ENCODE data around the gene CCR5AS.
"Not testable (repeated sequence)": the region's sequence is repeated elsewhere in the genome, so short reads cannot be mapped to it uniquely, and the experiment has no call there.

The CCR5AS gene

DNA sequence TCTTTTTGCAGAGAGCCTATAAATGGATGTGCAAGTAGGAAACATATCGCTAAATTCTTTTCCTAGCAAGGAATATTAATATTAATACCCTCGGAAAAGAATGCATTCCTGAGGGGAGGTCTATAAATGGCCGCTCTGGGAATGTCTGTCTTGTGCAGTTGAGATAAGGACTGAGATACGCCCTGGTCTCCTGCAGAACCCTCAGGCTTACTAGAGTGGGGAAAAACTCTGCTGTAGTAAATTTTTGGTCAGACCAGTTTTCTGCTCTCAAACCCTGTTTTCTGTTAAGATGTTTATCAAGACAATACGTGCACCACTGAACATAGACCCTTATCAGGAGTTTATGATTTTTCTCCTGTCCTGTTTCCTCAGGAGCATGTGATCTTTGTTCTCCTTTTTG is 25.0 kb upstream of the CCR5AS start:
- H3K9ac ChIP-seq (replicated peaks in 1 of 4; ENCODE audit: extremely low read depth in 1 of 4, low read depth in 3 of 4, low read length in 3 of 4); H4K91ac ChIP-seq (replicated peaks; ENCODE audit: insufficient read length, low read length); FAIRE-seq; H3K18ac ChIP-seq (ENCODE audit: extremely low read depth, low read length); H2BK120ac ChIP-seq (replicated peaks; ENCODE audit: low read depth, low read length); H2BK20ac ChIP-seq (ENCODE audit: low read length); H3K23ac ChIP-seq (ENCODE audit: insufficient read length); H2AK5ac ChIP-seq (ENCODE audit: low read depth, low read length); H4K20me1 ChIP-seq (replicated peaks in 1 of 2; ENCODE audit: control insufficient read depth in 1 of 2, insufficient read depth in 2 of 2, low read length in 2 of 2); H3K27ac ChIP-seq (ENCODE audit: low read depth, low read length); H2BK5ac ChIP-seq (ENCODE audit: low read depth, low read length); H3K23me2 ChIP-seq (ENCODE audit: low read depth, low read length); H3K79me1 ChIP-seq (ENCODE audit: low read depth, low read length); H3K4me1 ChIP-seq (replicated peaks in 1 of 4; ENCODE audit: control insufficient read depth in 3 of 4, insufficient read depth in 4 of 4, low read length in 3 of 4); H3K79me2 ChIP-seq (ENCODE audit: control insufficient read depth in 1 of 2, insufficient read depth in 2 of 2, low read length in 2 of 2); H2AFZ ChIP-seq (ENCODE audit: low read length); H3K14ac ChIP-seq (ENCODE audit: insufficient read length); H2BK15ac ChIP-seq (ENCODE audit: low read length); H3K9me3 ChIP-seq (ENCODE audit: insufficient read depth in 2 of 2, low read depth in 1 of 2, low read length in 1 of 2); H4K5ac ChIP-seq (ENCODE audit: insufficient read length, low read depth, low read length); H2BK12ac ChIP-seq (ENCODE audit: low read depth, low read length); H3K4me2 ChIP-seq (ENCODE audit: insufficient read depth in 1 of 2, low read depth in 2 of 2, low read length in 2 of 2); H4K8ac ChIP-seq (ENCODE audit: extremely low read depth, insufficient read depth, low read length); H3K27me3 ChIP-seq (replicated peaks in 1 of 4; ENCODE audit: control insufficient read depth in 3 of 4, extremely low read depth in 1 of 4, insufficient read depth in 3 of 4, low read length in 3 of 4); H3K4me3 ChIP-seq (ENCODE audit: extremely low read depth in 1 of 4, insufficient read depth in 2 of 4, low read depth in 3 of 4, low read length in 4 of 4); POLR2A ChIA-PET (ENCODE audit: partially characterized antibody); H3K36me3 ChIP-seq (ENCODE audit: control insufficient read depth in 2 of 4, insufficient read depth in 4 of 4, low read length in 3 of 4); H3K4ac ChIP-seq (replicated peaks; ENCODE audit: insufficient read length, low read depth, low read length); DNase-seq (ENCODE audit: low read depth in 1 of 2, low spot score in 2 of 2); H3K56ac ChIP-seq (replicated peaks; ENCODE audit: insufficient read length, low read depth, low read length): not testable (repeated sequence)
- peak in 1 of 2 experiments; percentile 68; a peak in 1 of 3 replicates for TF ChIP-seq EP300 (IDR thresholded peaks at IDR 0.05; ENCODE audit: borderline replicate concordance in 1 of 2, low read depth in 2 of 2, low read length in 2 of 2)
- WGBS, 2 experiments (ENCODE audit: extremely low coverage in 1 of 2, insufficient coverage in 1 of 2, insufficient read length in 1 of 2, insufficient replicate concordance in 2 of 2, low coverage in 1 of 2, low lambda C conversion rate in 2 of 2, missing lambda C conversion rate in 1 of 2), result 88% methylated on average over 5 of the region's 5 CpGs; no CpG with 5 or more reads in 1 of the 2 experiments
- CTCF ChIA-PET (ENCODE audit: partially characterized antibody), result interaction anchor here (1.1 to 2.0 kb wide), 3 partner anchors 12 to 48 kb away, joined by 3 to 4 read pairs (median 4); no protein-coding TSS in a partner anchor

DNA sequence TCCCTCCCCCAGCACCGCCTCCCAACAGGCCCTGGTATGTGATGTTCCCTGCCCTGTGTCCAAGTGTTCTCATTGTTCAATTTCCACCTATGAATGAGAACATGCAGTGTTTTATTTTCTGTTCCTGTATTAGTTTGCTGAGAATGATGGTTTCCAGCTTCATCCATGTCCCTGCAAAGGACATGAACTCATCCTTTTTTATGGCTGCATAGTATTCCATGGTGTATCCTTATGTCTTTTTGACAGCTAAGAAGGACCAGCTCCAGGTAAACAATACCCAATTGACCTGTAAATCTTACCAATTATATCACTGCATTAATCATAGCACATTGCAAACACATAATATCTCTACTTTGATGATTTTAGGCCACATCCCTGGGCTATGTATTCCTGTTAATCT is 24.0 kb upstream of the CCR5AS start:
- H2BK20ac ChIP-seq (ENCODE audit: low read length); H2BK12ac ChIP-seq (ENCODE audit: low read depth, low read length); DNase-seq (ENCODE audit: low read depth in 1 of 2, low spot score in 2 of 2); H3K4ac ChIP-seq (replicated peaks; ENCODE audit: insufficient read length, low read depth, low read length); H2AFZ ChIP-seq (ENCODE audit: low read length); H4K8ac ChIP-seq (ENCODE audit: extremely low read depth, insufficient read depth, low read length); H3K4me1 ChIP-seq (replicated peaks in 1 of 4; ENCODE audit: control insufficient read depth in 3 of 4, insufficient read depth in 4 of 4, low read length in 3 of 4); H3K56ac ChIP-seq (replicated peaks; ENCODE audit: insufficient read length, low read depth, low read length); H3K79me2 ChIP-seq (ENCODE audit: control insufficient read depth in 1 of 2, insufficient read depth in 2 of 2, low read length in 2 of 2); H4K91ac ChIP-seq (replicated peaks; ENCODE audit: insufficient read length, low read length); H3K23ac ChIP-seq (ENCODE audit: insufficient read length); H2BK15ac ChIP-seq (ENCODE audit: low read length); H3K27me3 ChIP-seq (replicated peaks in 1 of 4; ENCODE audit: control insufficient read depth in 3 of 4, extremely low read depth in 1 of 4, insufficient read depth in 3 of 4, low read length in 3 of 4); H2BK5ac ChIP-seq (ENCODE audit: low read depth, low read length); H3K4me3 ChIP-seq (ENCODE audit: extremely low read depth in 1 of 4, insufficient read depth in 2 of 4, low read depth in 3 of 4, low read length in 4 of 4); H3K18ac ChIP-seq (ENCODE audit: extremely low read depth, low read length); POLR2A ChIA-PET (ENCODE audit: partially characterized antibody); H2BK120ac ChIP-seq (replicated peaks; ENCODE audit: low read depth, low read length); H3K9ac ChIP-seq (replicated peaks in 1 of 4; ENCODE audit: extremely low read depth in 1 of 4, low read depth in 3 of 4, low read length in 3 of 4); H3K36me3 ChIP-seq (ENCODE audit: control insufficient read depth in 2 of 4, insufficient read depth in 4 of 4, low read length in 3 of 4); H3K9me3 ChIP-seq (ENCODE audit: insufficient read depth in 2 of 2, low read depth in 1 of 2, low read length in 1 of 2); H2AK5ac ChIP-seq (ENCODE audit: low read depth, low read length); H3K4me2 ChIP-seq (ENCODE audit: insufficient read depth in 1 of 2, low read depth in 2 of 2, low read length in 2 of 2); H4K20me1 ChIP-seq (replicated peaks in 1 of 2; ENCODE audit: control insufficient read depth in 1 of 2, insufficient read depth in 2 of 2, low read length in 2 of 2); H3K79me1 ChIP-seq (ENCODE audit: low read depth, low read length); H3K14ac ChIP-seq (ENCODE audit: insufficient read length); FAIRE-seq; H3K23me2 ChIP-seq (ENCODE audit: low read depth, low read length); H4K5ac ChIP-seq (ENCODE audit: insufficient read length, low read depth, low read length); H3K27ac ChIP-seq (ENCODE audit: low read depth, low read length): not testable (repeated sequence)
- 100% methylated on average over 1 of the region's 1 CpG; no CpG with 5 or more reads in 1 of the 2 experiments for WGBS, 2 experiments (ENCODE audit: extremely low coverage in 1 of 2, insufficient coverage in 1 of 2, insufficient read length in 1 of 2, insufficient replicate concordance in 2 of 2, low coverage in 1 of 2, low lambda C conversion rate in 2 of 2, missing lambda C conversion rate in 1 of 2)
- CTCF ChIA-PET (ENCODE audit: partially characterized antibody), result interaction anchor here (1.1 to 2.0 kb wide), 2 partner anchors 13 to 14 kb away, joined by 3 to 4 read pairs; no protein-coding TSS in a partner anchor
